Measurements from ENCODE around the gene XPC. TPM values are rescaled to one million over a fixed set of nuclear protein-coding genes. Genes with fewer than 3 reads are reported as not detected.

The XPC gene
- total and polyA plus RNA-seq, 2 of the 8 experiments (the other 6 are each of a cell fraction or from before 2014, with no cell fraction given), result 8.8 to 27.3 TPM

- peak; percentile 85 for TF ChIP-seq SAP30 (IDR thresholded peaks at IDR 0.05; ENCODE audit: insufficient read depth, insufficient replicate concordance, low read length)
- TF ChIP-seq ZNF274 (IDR thresholded peaks at IDR 0.05; ENCODE audit: borderline replicate concordance, extremely low read depth, low read length), result no peak
- peak; percentile 44 for TF ChIP-seq TBP (IDR thresholded peaks at IDR 0.05; ENCODE audit: low read depth, low read length)
- TF ChIP-seq KDM4A (IDR thresholded peaks at IDR 0.05; ENCODE audit: low read depth, low read length, severe bottlenecking), result peak; percentile 49
- no peak for TF ChIP-seq YY1 (IDR thresholded peaks at IDR 0.05; ENCODE audit: low read depth, low read length)
- TF ChIP-seq JUN (IDR thresholded peaks at IDR 0.05; ENCODE audit: low read depth, low read length), result no peak
- no peak for TF ChIP-seq USF2 (IDR thresholded peaks at IDR 0.05; ENCODE audit: low read length)
- TF ChIP-seq SIX5 (IDR thresholded peaks at IDR 0.05; ENCODE audit: low read depth, low read length), result no peak
- no peak for TF ChIP-seq SP1 (IDR thresholded peaks at IDR 0.05; ENCODE audit: low read depth, low read length)
- TF ChIP-seq MAFK (IDR thresholded peaks at IDR 0.05; ENCODE audit: low read depth, low read length), result no peak
- no peak for TF ChIP-seq GABPA (IDR thresholded peaks at IDR 0.05; ENCODE audit: borderline replicate concordance, insufficient read depth, low read length)
- peak in 1 of 2 experiments; percentile 74; a peak in 2 of 4 replicates for TF ChIP-seq SIN3A (conservative IDR thresholded peaks at IDR 0.05 in 1 of 2, IDR thresholded peaks at IDR 0.05 in 1 of 2; ENCODE audit: low read depth in 1 of 2, low read length in 2 of 2)
- no peak for TF ChIP-seq HDAC6 (IDR thresholded peaks at IDR 0.05; ENCODE audit: low read depth, low read length)
- TF ChIP-seq ASH2L (IDR thresholded peaks at IDR 0.05; ENCODE audit: low read length), result peak; percentile 68
- no peak for TF ChIP-seq TAF7 (optimal IDR thresholded peaks at IDR 0.05; ENCODE audit: borderline replicate concordance, low read depth, low read length)
Observed at GRCh38 chr3:14124223-14124614, 54.2 kb downstream of the XPC start (continued).

All from H1 (cell line).